Transverse colon (tissue), 3 donors: ENCODE measurements around the gene NFIC.

Source experiments
- EP300 ChIP-seq: sonication (generic); formaldehyde crosslinking; IDR thresholded peaks from one replicate; pipeline ENCODE4 v1.6.1; 2017; ENCODE audit warnings: antibody characterized with exemption, low read depth
- TF ChIP-seq, protein P1 (sequence below), 5 experiments: fragments of 200-600 bp in 3 of 5; fragments of 450-650 bp in 2 of 5; sonication (generic) in 3 of 5; IDR thresholded peaks; 1 replicate in 2 of 5; 2 replicates in 3 of 5; pipeline ENCODE4 v1.5.1; 2016 to 2017; ENCODE audit warnings: antibody characterized with exemption in 5 of 5, inconsistent platforms in 3 of 5, mild to moderate bottlenecking in 2 of 5, moderate library complexity in 1 of 5

DNA sequence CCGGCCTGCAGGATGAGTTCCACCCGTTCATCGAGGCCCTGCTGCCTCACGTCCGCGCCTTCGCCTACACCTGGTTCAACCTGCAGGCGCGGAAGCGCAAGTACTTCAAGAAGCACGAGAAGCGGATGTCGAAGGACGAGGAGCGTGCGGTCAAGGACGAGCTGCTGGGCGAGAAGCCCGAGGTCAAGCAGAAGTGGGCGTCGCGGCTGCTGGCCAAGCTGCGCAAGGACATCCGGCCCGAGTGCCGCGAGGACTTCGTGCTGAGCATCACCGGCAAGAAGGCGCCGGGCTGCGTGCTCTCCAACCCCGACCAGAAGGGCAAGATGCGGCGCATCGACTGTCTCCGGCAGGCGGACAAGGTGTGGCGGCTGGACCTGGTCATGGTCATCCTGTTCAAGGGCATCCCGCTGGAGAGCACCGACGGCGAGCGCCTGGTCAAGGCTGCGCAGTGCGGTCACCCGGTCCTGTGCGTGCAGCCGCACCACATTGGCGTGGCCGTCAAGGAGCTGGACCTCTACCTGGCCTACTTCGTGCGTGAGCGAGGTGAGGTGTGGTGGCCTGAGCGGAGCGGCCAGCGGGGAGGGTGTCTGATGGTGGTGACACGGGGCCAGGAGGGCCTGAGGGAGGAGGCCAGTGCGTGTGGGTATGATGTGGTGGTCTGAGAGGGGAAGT is 15.5 kb downstream of the NFIC start:
- TF ChIP-seq EP300, result no peak
- TF ChIP-seq, protein P1, sequence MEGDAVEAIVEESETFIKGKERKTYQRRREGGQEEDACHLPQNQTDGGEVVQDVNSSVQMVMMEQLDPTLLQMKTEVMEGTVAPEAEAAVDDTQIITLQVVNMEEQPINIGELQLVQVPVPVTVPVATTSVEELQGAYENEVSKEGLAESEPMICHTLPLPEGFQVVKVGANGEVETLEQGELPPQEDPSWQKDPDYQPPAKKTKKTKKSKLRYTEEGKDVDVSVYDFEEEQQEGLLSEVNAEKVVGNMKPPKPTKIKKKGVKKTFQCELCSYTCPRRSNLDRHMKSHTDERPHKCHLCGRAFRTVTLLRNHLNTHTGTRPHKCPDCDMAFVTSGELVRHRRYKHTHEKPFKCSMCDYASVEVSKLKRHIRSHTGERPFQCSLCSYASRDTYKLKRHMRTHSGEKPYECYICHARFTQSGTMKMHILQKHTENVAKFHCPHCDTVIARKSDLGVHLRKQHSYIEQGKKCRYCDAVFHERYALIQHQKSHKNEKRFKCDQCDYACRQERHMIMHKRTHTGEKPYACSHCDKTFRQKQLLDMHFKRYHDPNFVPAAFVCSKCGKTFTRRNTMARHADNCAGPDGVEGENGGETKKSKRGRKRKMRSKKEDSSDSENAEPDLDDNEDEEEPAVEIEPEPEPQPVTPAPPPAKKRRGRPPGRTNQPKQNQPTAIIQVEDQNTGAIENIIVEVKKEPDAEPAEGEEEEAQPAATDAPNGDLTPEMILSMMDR (IDR thresholded peaks at IDR 0.05), result no peak
